IMR-90 (cell line): ENCODE measurements around the gene ADSS1. TPM values are rescaled to one million over a fixed set of nuclear protein-coding genes. Genes with fewer than 3 reads are reported as not detected.
A peak's percentile ranks its signal among the peaks of the same experiment; 100 is the strongest.

Source experiments
- ATAC-seq: fragments of 200-7000 bp; cut with Tn5 transposase; 2 replicates; pipeline ENCODE4 v1.9.1; 2020; ENCODE audit warnings: low read depth, mild to moderate bottlenecking, moderate library complexity
- BruUV-seq: library from RNA; stranded (reverse); fragments of 400-500 nt; replicated peaks from 2 replicates; lab custom pipeline; 2021; lab: Mats Ljungman, UMichigan
- CTCF ChIA-PET: fragments of 300-600 bp; formaldehyde crosslinking; extraction: SDS; loops from one replicate; lab custom pipeline; 2021; ENCODE audit warnings: antibody characterized with exemption; lab: Yijun Ruan, JAX
- POLR2A ChIA-PET: fragments of 300-600 bp; sonication (Branson Sonifier 250); formaldehyde crosslinking; loops from one replicate; lab custom pipeline; 2022; ENCODE audit warnings: antibody characterized with exemption; ENCODE audit not compliant: unreplicated experiment; lab: Charles Lee
- DNase-seq: peaks from one replicate; pipeline ENCODE4 v3.0.0; 2013
- H2AFZ ChIP-seq: replicated peaks from 2 replicates; pipeline ENCODE3; 2013; ENCODE audit warnings: low read length, mild to moderate bottlenecking; ENCODE audit not compliant: poor library complexity
- H2AK5ac ChIP-seq: 2 replicates; pipeline ENCODE4 v1.6.1; 2013; ENCODE audit warnings: low read depth, low read length, inconsistent platforms
- H2AK9ac ChIP-seq: replicated peaks from 2 replicates; pipeline ENCODE3; 2013; ENCODE audit warnings: mild to moderate bottlenecking, low read depth, low read length, moderate library complexity; ENCODE audit not compliant: poor library complexity
- H2BK120ac ChIP-seq: 2 replicates; pipeline ENCODE4 v1.6.1; 2013; ENCODE audit warnings: low read depth, low read length, inconsistent platforms
- H2BK15ac ChIP-seq: 3 replicates; pipeline ENCODE4 v1.6.1; 2013; ENCODE audit warnings: low read depth, low read length, inconsistent platforms
- H2BK20ac ChIP-seq: 2 replicates; pipeline ENCODE4 v1.6.1; 2013; ENCODE audit warnings: low read depth, mild to moderate bottlenecking, inconsistent platforms, low read length, moderate library complexity
- H2BK5ac ChIP-seq: 2 replicates; pipeline ENCODE4 v1.6.1; 2013; ENCODE audit warnings: mild to moderate bottlenecking, low read depth, low read length, inconsistent platforms; ENCODE audit not compliant: poor library complexity, severe bottlenecking
- H3K14ac ChIP-seq: replicated peaks from 2 replicates; pipeline ENCODE4 v1.6.1; 2013; ENCODE audit warnings: low read depth, low read length, inconsistent platforms
- H3K18ac ChIP-seq: 2 replicates; pipeline ENCODE4 v1.6.1; 2013; ENCODE audit warnings: low read depth, low read length, control low read depth
- H3K23ac ChIP-seq: 2 replicates; pipeline ENCODE4 v1.6.1; 2013; ENCODE audit warnings: low read depth, low read length, inconsistent platforms
- H3K27ac ChIP-seq: 2 replicates; pipeline ENCODE4 v1.5.1; 2013; ENCODE audit warnings: mild to moderate bottlenecking, control low read depth, low read length; ENCODE audit not compliant: insufficient read depth
- H3K27me3 ChIP-seq: 2 replicates; pipeline ENCODE4 v1.6.1; 2013; ENCODE audit warnings: low read length; ENCODE audit not compliant: control insufficient read depth, insufficient read depth
- H3K36me3 ChIP-seq: 2 replicates; pipeline ENCODE4 v1.6.1; 2013; ENCODE audit warnings: low read length, mixed read lengths; ENCODE audit not compliant: control insufficient read depth, insufficient read depth
- H3K4ac ChIP-seq: 2 replicates; pipeline ENCODE4 v1.6.1; 2013; ENCODE audit warnings: low read depth, low read length, inconsistent platforms
- H3K4me1 ChIP-seq: 2 replicates; pipeline ENCODE4 v1.6.1; 2013; ENCODE audit warnings: low read length, mixed read lengths; ENCODE audit not compliant: control insufficient read depth, insufficient read depth
- H3K4me2 ChIP-seq: 2 replicates; pipeline ENCODE4 v1.6.1; 2013; ENCODE audit warnings: low read depth, mild to moderate bottlenecking, control low read depth, low read length, moderate library complexity
- H3K4me3 ChIP-seq: 2 replicates; pipeline ENCODE4 v1.5.1; 2013; ENCODE audit warnings: low read depth, mild to moderate bottlenecking, control low read depth, low read length, moderate library complexity; ENCODE audit not compliant: insufficient read depth
- H3K56ac ChIP-seq: 2 replicates; pipeline ENCODE4 v1.6.1; 2013; ENCODE audit warnings: low read length, inconsistent platforms; ENCODE audit not compliant: insufficient read depth; ENCODE audit errors: extremely low read depth
- H3K79me1 ChIP-seq, 2 experiments: 2 replicates each; pipeline ENCODE4 v1.6.1; 2013; ENCODE audit warnings: low read length in 2 of 2, inconsistent platforms in 1 of 2, low read depth in 1 of 2
- H3K9ac ChIP-seq: 2 replicates; pipeline ENCODE4 v1.6.1; 2013; ENCODE audit warnings: low read depth, low read length, control low read depth
- H3K9me1 ChIP-seq: 2 replicates; pipeline ENCODE4 v1.6.1; 2013; ENCODE audit warnings: low read length, inconsistent platforms; ENCODE audit not compliant: insufficient read depth
- H3K9me3 ChIP-seq: 2 replicates; pipeline ENCODE4 v1.6.1; 2013; ENCODE audit warnings: low read length; ENCODE audit not compliant: control insufficient read depth, insufficient read depth
- H4K20me1 ChIP-seq: 2 replicates; pipeline ENCODE4 v1.6.1; 2013; ENCODE audit warnings: low read length, inconsistent platforms; ENCODE audit not compliant: insufficient read depth
- H4K5ac ChIP-seq: 2 replicates; pipeline ENCODE4 v1.6.1; 2013; ENCODE audit warnings: mild to moderate bottlenecking, low read depth, low read length, control low read depth
- H4K8ac ChIP-seq, 2 experiments: 2 replicates each; pipeline ENCODE4 v1.6.1; 2013; ENCODE audit warnings: low read depth in 2 of 2, low read length in 2 of 2, control low read depth in 1 of 2, inconsistent platforms in 1 of 2
- H4K91ac ChIP-seq: 2 replicates; pipeline ENCODE4 v1.6.1; 2013; ENCODE audit warnings: low read depth, low read length, inconsistent platforms; ENCODE audit not compliant: insufficient read depth
- BHLHE40 ChIP-seq: fragments of 150-350 bp; IDR thresholded peaks from 2 replicates; pipeline ENCODE4 v1.6.1; 2016; ENCODE audit warnings: mild to moderate bottlenecking, low read depth, low read length
- CEBPB ChIP-seq: IDR thresholded peaks from 2 replicates; pipeline ENCODE4 v1.6.1; 2012; ENCODE audit warnings: low read depth, low read length, improper control_type of control experiment
- FOS ChIP-seq: fragments of 150-350 bp; IDR thresholded peaks from 2 replicates; pipeline ENCODE4 v1.6.1; 2016; ENCODE audit warnings: low read depth, low read length
- MAZ ChIP-seq: IDR thresholded peaks from 2 replicates; pipeline ENCODE4 v1.6.1; 2012; ENCODE audit warnings: low read depth, mild to moderate bottlenecking, low read length, improper control_type of control experiment, moderate library complexity, borderline replicate concordance
- NFE2L2 ChIP-seq: fragments of 150-350 bp; IDR thresholded peaks from 2 replicates; pipeline ENCODE4 v1.6.1; 2016; ENCODE audit warnings: low read depth, mild to moderate bottlenecking, low read length
- RAD21 ChIP-seq: IDR thresholded peaks from 2 replicates; pipeline ENCODE4 v1.6.1; 2012; ENCODE audit warnings: low read length, improper control_type of control experiment
- WGBS, 2 experiments: methylation state at CpG; one replicate each; pipeline versions ENCODE4 v1.1.5 to v1.1.7; 2013; ENCODE audit warnings: missing lambda C conversion rate in 2 of 2; ENCODE audit not compliant: insufficient read length in 1 of 2; ENCODE audit errors: extremely low coverage in 2 of 2; 5-methylcytosine and 5-hydroxymethylcytosine counted together
- dilution Hi-C: fragments of 300-500 bp; cut with HindIII; formaldehyde crosslinking; loops from one replicate; pipeline ENCODE4 v1.14.3; 2018; ENCODE audit warnings: low sequenced_read_pairs; ENCODE audit not compliant: unreplicated experiment
- in situ Hi-C: fragments of 300-500 bp; cut with MboI; formaldehyde crosslinking; loops from 3 replicates; pipeline ENCODE4 v1.14.3; 2019; ENCODE audit warnings: low sequenced_read_pairs, inconsistent platforms, mixed read lengths
- intact Hi-C: fragments of 100-400 bp; cut with micrococcal nuclease; formaldehyde crosslinking; loops from 2 replicates; pipeline ENCODE4 v1.10.0; 2022
- polyA plus RNA-seq, 3 experiments: library from polyadenylated mRNA; depleted of rRNA; stranded (reverse); fragments of >200 nt; gene quantifications; 2 replicates each; pipeline ENCODE4 v1.2.3, GENCODE V29; 2012; ENCODE audit warnings: low replicate concordance in 1 of 3
- total RNA-seq: library from RNA; depleted of rRNA; stranded (reverse); fragments of >200 nt; gene quantifications from 2 replicates; pipeline ENCODE4 v1.2.3, GENCODE V29; 2012
- TF ChIP-seq, protein P1 (sequence below): fragments of 150-350 bp; IDR thresholded peaks from 2 replicates; pipeline ENCODE4 v1.6.1; 2017; ENCODE audit warnings: mild to moderate bottlenecking, antibody characterized with exemption, low read length, low read depth

ADSS1 gene
- total and polyA plus RNA-seq, 2 of the 4 experiments (the other 2 are of a cell fraction): 1.8 to 5.2 TPM

- Histone ChIP-seq H3K18ac (peak overlapping the region; percentile 68), H2BK15ac (peak overlapping the region; percentile 36; the same call in 2 of the 3 replicates), H2AK9ac (peak overlapping the region; percentile 33), H2BK20ac (peak overlapping the region; percentile 69), H3K9me3 (no peaks in the 10 kb centered on the region), H4K8ac (peak overlapping the region; percentile 11 to 81; a peak in 3 of 4 replicates), H3K4me2 (no peak overlapping the region), H3K56ac (no peak overlapping the region), H3K9me1 (peaks cover 5% of the 10 kb centered on the region; the same call in 1 of the 2 replicates), H4K20me1 (no peaks in the 10 kb centered on the region), H2AK5ac (peak overlapping the region; percentile 98), H3K14ac (peak overlapping the region; percentile 84), H2BK5ac (peak overlapping the region; percentile 61), H3K4ac (peak overlapping the region; percentile 23), H3K79me1 (no peaks in the 10 kb centered on the region), H2AFZ (peak overlapping the region; percentile 69), H3K4me3 (no peak overlapping the region), H3K27ac (peak overlapping the region; percentile 58), H3K4me1 (peaks cover 15% of the 10 kb centered on the region), H4K5ac (peak overlapping the region; percentile 71), H3K9ac (peak overlapping the region; percentile 17; the same call in 1 of the 2 replicates), H4K91ac (peak overlapping the region; percentile 96), H2BK120ac (peak overlapping the region; percentile 30), H3K23ac (peak overlapping the region; percentile 43; the same call in 1 of the 2 replicates), H3K27me3 (no peaks in the 10 kb centered on the region), H3K36me3 (peaks cover 5% of the 10 kb centered on the region)
- ATAC-seq (peak; percentile 83), DNase-seq (peak; percentile 68)
- intact Hi-C loops (no loop called here), in situ Hi-C loops (no loop called here), dilution Hi-C loops (no loop called here)
- WGBS, 2 experiments: 33% methylated on average over 22 of the region's 26 CpGs; no CpG with 5 or more reads in 1 of the 2 experiments
- no TSS peak for BruUV-seq
- peak; percentile 91 for TF ChIP-seq CEBPB
- no peak for TF ChIP-seq NFE2L2
- peak; percentile 42; the same call in 1 of the 2 replicates for TF ChIP-seq MAZ
- TF ChIP-seq BHLHE40: peak; percentile 18; the same call in 1 of the 2 replicates
- TF ChIP-seq, protein P1, sequence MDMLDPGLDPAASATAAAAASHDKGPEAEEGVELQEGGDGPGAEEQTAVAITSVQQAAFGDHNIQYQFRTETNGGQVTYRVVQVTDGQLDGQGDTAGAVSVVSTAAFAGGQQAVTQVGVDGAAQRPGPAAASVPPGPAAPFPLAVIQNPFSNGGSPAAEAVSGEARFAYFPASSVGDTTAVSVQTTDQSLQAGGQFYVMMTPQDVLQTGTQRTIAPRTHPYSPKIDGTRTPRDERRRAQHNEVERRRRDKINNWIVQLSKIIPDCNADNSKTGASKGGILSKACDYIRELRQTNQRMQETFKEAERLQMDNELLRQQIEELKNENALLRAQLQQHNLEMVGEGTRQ: peak; percentile 11; the same call in 1 of the 2 replicates
- TF ChIP-seq FOS: 0 out of 2 replicates have a peak, but pooled peaks have one; percentile 10
- no peak for TF ChIP-seq RAD21
- ChIA-PET POLR2A (no interaction called here), CTCF (no interaction called here)
Measured at GRCh38 chr14:104735830-104736642, 12.0 kb downstream of the ADSS1 start.
